Naive thymus-derived CD8-positive, alpha-beta T cell (primary cell): ENCODE data around the gene NECAB2. TPM values are rescaled to one million over a fixed set of nuclear protein-coding genes. Genes with fewer than 3 reads are reported as not detected.

Source experiments
- ATAC-seq, 2 donors: fragments of 150-1000 bp; cut with Tn5 transposase in 1 of 2; sonication (Bioruptor Pico), chemical (Tn5 transposase) in 1 of 2; 1 replicate in 1 of 2; 2 replicates in 1 of 2; pipeline ENCODE4 v1.10.0; 2021; ENCODE audit warnings: mild to moderate bottlenecking in 2 of 2, moderate library complexity in 2 of 2
- POLR2A ChIA-PET: fragments of 350-600 bp; sonication (Branson Sonifier 250); formaldehyde crosslinking; loops from one replicate; lab custom pipeline; 2021; ENCODE audit warnings: antibody characterized with exemption; lab: Charles Lee
- DNase-seq, 10 donors: peaks; one replicate each; pipeline versions ENCODE4 v3.0.0 to v3.0.0-alpha.2; 2020 to 2022
- H3K27ac Mint-ChIP-seq, 10 donors: one replicate each; pipeline ENCODE4 v1.8.0; 2020 to 2022; ENCODE audit warnings: mild to moderate bottlenecking in 10 of 10, mixed read lengths in 10 of 10, moderate library complexity in 4 of 10, inconsistent platforms in 1 of 10
- H3K27me3 Mint-ChIP-seq, 5 donors: one replicate each; pipeline ENCODE4 v1.8.0; 2021 to 2022; ENCODE audit warnings: mixed read lengths in 5 of 5
- H3K36me3 Mint-ChIP-seq, 3 donors: one replicate each; pipeline ENCODE4 v1.8.0; 2020 to 2022; ENCODE audit warnings: mixed read lengths in 3 of 3, mild to moderate bottlenecking in 2 of 3, inconsistent platforms in 1 of 3
- H3K4me1 Mint-ChIP-seq, 4 donors: one replicate each; pipeline ENCODE4 v1.8.0; 2021 to 2022; ENCODE audit warnings: mixed read lengths in 4 of 4
- H3K4me3 Mint-ChIP-seq, 10 donors: one replicate each; pipeline ENCODE4 v1.8.0; 2020 to 2022; ENCODE audit warnings: mild to moderate bottlenecking in 10 of 10, mixed read lengths in 10 of 10, moderate library complexity in 6 of 10, inconsistent platforms in 1 of 10
- H3K9me3 Mint-ChIP-seq, 9 donors: one replicate each; pipeline ENCODE4 v1.8.0; 2020 to 2022; ENCODE audit warnings: mixed read lengths in 9 of 9, mild to moderate bottlenecking in 3 of 9, inconsistent platforms in 1 of 9, moderate library complexity in 1 of 9
- polyA plus RNA-seq, 3 donors: library from polyadenylated mRNA; unstranded; fragments of 300-500 nt; fragmentation: Illumina TruSeq; gene quantifications; one replicate each; pipeline ENCODE4 v1.2.3, GENCODE V29; 2021
- total RNA-seq, 8 experiments: library from RNA in 2 of 8; stranded (reverse) in 2 of 8; gene quantifications; one replicate each; pipeline ENCODE4 v1.2.3 and lab custom pipeline; 2021 to 2026

Gene NECAB2
- total and polyA plus RNA-seq, 5 experiments from 2014 or later: not detected

DNA sequence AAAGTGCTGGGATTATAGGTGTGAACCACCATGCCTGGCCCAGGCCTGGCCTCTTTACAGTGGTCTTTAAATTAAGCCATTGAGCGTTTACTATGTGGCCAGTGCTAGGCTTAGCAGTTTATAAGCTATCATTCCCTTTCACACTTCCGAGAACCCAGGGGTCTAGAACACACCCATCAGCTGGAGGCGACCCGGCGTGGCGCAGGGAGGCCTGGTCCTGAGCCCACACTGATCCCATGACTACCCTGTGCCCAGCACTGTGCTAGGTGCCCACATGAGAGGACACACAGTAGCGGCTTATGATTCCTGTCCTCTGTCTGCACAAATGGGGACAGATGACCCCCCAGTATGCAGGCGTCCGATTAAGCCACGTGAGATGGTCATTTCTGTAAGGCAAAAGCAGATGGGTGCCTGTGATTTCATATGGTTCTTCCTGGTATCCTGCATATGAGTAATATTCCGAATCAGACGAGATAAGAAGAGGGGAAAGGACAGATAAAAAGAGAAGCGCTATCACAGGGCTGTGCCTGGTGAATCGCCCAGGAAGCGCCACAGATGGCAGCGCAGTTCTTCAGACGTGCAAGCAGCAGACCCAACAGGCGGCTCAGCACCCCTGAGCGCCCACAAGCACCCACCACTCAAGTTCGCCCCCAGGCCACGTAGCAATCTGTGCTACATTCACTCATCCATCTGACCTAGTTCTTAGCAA, 9.8 kb upstream of the NECAB2 start:
- Mint-ChIP-seq H3K4me1 (peaks cover 4 to 10% (median 8%) of the 10 kb centered on the region in 4 donors), H3K27me3 (peaks cover 2 to 27% (median 12%) of the 10 kb centered on the region in 5 donors), H3K27ac (no peak overlapping the region), H3K4me3 (no peak overlapping the region), H3K9me3 (no peaks in the 10 kb centered on the region), H3K36me3 (no peaks in the 10 kb centered on the region)
- POLR2A ChIA-PET: no interaction called here
- ATAC-seq: no peak
- no peak for DNase-seq

DNA sequence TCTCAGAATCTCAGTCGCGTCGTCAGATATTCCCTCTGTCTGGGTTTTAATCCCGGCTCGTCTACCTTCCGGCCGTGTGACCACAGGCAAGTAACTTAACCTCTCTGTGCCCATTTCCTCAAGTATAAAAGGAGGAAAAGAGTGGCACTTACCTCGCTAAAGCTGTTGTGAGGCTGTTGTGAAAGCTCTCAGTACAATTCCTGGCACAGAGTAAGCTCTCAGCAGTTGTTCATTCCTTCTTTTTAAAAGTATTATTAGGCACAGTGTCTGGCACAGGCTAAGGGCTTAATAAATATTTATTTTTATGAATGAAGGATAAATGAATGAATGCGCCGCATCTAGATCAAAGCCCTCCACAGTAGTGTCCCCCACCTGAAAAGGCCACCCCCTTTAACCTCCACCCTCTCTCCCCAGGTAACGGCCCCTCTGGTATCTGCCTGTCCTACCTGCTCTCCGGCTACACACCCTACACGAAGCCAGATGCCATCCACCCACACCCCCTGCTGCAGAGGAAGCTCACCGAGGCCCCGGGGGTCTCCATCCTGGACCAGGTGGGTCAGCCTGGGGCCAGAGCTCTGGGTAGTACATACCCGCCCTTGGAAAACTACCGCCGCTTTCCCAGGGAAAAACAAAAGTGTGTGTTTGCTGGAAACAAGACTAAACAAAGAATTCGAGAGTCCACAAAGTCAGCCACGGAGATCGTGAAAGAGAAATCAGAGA, 9.0 kb upstream of the NECAB2 start:
- Mint-ChIP-seq H3K27me3 (peaks cover under 1 to 26% (median 10%) of the 10 kb centered on the region in 5 donors), H3K36me3 (no peaks in the 10 kb centered on the region), H3K27ac (peak overlapping the region in 1 of 10 donors; percentile 53), H3K9me3 (no peaks in the 10 kb centered on the region), H3K4me3 (no peak overlapping the region), H3K4me1 (peaks cover 4 to 8% (median 5%) of the 10 kb centered on the region in 4 donors)
- peak in 1 of 10 donors; percentile 53 for DNase-seq
- POLR2A ChIA-PET: no interaction called here
- no peak for ATAC-seq

- POLR2A ChIA-PET: no interaction called here
- DNase-seq: no peak
- Mint-ChIP-seq H3K36me3 (no peaks in the 10 kb centered on the region), H3K9me3 (no peaks in the 10 kb centered on the region), H3K4me3 (peak overlapping the region in 1 of 10 donors; percentile 6), H3K27ac (no peak overlapping the region), H3K4me1 (no peaks in the 10 kb centered on the region), H3K27me3 (peaks cover 0 to 17% (median 2%) of the 10 kb centered on the region in 5 donors)
- no peak for ATAC-seq
These were observed 8.2 kb upstream of the NECAB2 start for GRCh38 chr16:83959656-83960434.

DNA sequence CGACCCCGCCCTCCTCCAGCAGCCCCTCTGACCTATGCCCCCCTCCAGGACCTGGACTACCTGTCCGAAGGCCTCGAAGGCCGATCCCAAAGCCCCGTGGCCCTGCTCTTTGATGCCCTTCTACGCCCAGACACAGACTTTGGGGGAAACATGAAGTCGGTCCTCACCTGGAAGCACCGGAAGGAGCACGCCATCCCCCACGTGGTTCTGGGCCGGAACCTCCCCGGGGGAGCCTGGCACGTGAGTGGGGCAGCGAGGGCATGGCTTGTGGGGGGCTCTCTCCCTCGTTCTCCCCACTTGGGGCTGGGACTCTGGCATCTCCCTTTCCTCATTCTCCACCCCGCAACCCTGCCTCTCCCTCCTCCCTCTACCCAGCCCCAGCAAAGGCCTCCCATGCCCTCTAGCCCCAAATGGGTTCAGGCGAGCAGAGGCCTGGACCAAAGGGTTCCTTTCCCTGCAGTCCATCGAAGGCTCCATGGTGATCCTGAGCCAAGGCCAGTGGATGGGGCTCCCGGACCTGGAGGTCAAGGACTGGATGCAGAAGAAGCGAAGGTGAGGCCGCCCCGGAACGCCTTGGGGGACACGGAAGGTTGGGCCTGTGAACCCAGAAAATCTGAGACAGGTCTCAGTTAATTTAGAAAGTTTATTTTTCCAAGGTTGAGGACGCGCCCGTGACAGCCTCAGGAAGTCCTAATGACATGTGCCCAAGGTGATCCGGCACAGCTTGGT, 7.4 kb upstream of the NECAB2 start:
- Mint-ChIP-seq H3K27ac (no peak overlapping the region), H3K27me3 (peaks cover 0 to 10% (median 0%) of the 10 kb centered on the region in 5 donors)

GRCh38 chr16:83961591-83961990, 6.5 kb upstream of the NECAB2 start:
- H3K4me3 Mint-ChIP-seq: no peak overlapping the region
- no peak for DNase-seq
- no peak for ATAC-seq
- H3K27me3 Mint-ChIP-seq: peaks cover 0 to 4% (median 0%) of the 10 kb centered on the region in 5 donors
- H3K9me3 Mint-ChIP-seq: no peaks in the 10 kb centered on the region
- no peak overlapping the region for H3K27ac Mint-ChIP-seq
- POLR2A ChIA-PET: no interaction called here
- H3K36me3 Mint-ChIP-seq: no peaks in the 10 kb centered on the region
- H3K4me1 Mint-ChIP-seq: no peaks in the 10 kb centered on the region

More for the DNA sequence above, 7.4 kb upstream of the NECAB2 start:
- H3K4me1 Mint-ChIP-seq: no peaks in the 10 kb centered on the region
- POLR2A ChIA-PET: no interaction called here
- H3K36me3 Mint-ChIP-seq: no peaks in the 10 kb centered on the region
- H3K9me3 Mint-ChIP-seq: no peaks in the 10 kb centered on the region
- ATAC-seq (no peak), DNase-seq (no peak)
- H3K4me3 Mint-ChIP-seq: no peak overlapping the region

- H3K27ac Mint-ChIP-seq: no peak overlapping the region
- H3K9me3 Mint-ChIP-seq: peaks cover 0 to 2% (median 0%) of the 10 kb centered on the region in 9 donors
- peaks cover 1 to 6% (median 3%) of the 10 kb centered on the region in 4 donors for H3K4me1 Mint-ChIP-seq
- DNase-seq (no peak), ATAC-seq (no peak)
- H3K27me3 Mint-ChIP-seq: peaks cover 1 to 9% (median 4%) of the 10 kb centered on the region in 5 donors
- POLR2A ChIA-PET: no interaction called here
- peaks cover 0 to 2% (median 0%) of the 10 kb centered on the region in 3 donors for H3K36me3 Mint-ChIP-seq
- H3K4me3 Mint-ChIP-seq: no peak overlapping the region
These were observed 4.5 kb upstream of the NECAB2 start for GRCh38 chr16:83963277-83964119.

- H3K27me3 Mint-ChIP-seq: peaks cover 4 to 18% (median 7%) of the 10 kb centered on the region in 5 donors
- POLR2A ChIA-PET: interaction anchor here (0.6 kb wide), 1 partner anchor 394 kb away, joined by 3 read pairs; no protein-coding TSS in a partner anchor
- peaks cover 0 to 2% (median 0%) of the 10 kb centered on the region in 9 donors for H3K9me3 Mint-ChIP-seq
- no peak overlapping the region for H3K4me3 Mint-ChIP-seq
- H3K36me3 Mint-ChIP-seq: peaks cover 0 to 3% (median 0%) of the 10 kb centered on the region in 3 donors
- no peak for DNase-seq
- no peak for ATAC-seq
- H3K27ac Mint-ChIP-seq: no peak overlapping the region
- peaks cover 3 to 9% (median 5%) of the 10 kb centered on the region in 4 donors for H3K4me1 Mint-ChIP-seq
These were observed 3.2 kb upstream of the NECAB2 start for GRCh38 chr16:83964684-83965443.

- Mint-ChIP-seq H3K27ac (no peak overlapping the region), H3K36me3 (peaks cover 0 to 3% (median 0%) of the 10 kb centered on the region in 3 donors), H3K9me3 (peaks cover 0 to 2% (median 0%) of the 10 kb centered on the region in 9 donors), H3K4me1 (peaks cover 3 to 11% (median 5%) of the 10 kb centered on the region in 4 donors), H3K4me3 (no peak overlapping the region), H3K27me3 (peaks cover 5 to 23% (median 9%) of the 10 kb centered on the region in 5 donors)
- no peak for ATAC-seq
- POLR2A ChIA-PET: interaction anchor here (0.6 kb wide), 1 partner anchor 393 kb away, joined by 3 read pairs; no protein-coding TSS in a partner anchor
- DNase-seq: no peak
These were observed 2.4 kb upstream of the NECAB2 start for GRCh38 chr16:83965444-83966152.

GRCh38 chr16:83966153-83966696, 1.8 kb upstream of the NECAB2 start:
- DNase-seq: no peak
- Mint-ChIP-seq H3K4me1 (peaks cover 3 to 11% (median 5%) of the 10 kb centered on the region in 4 donors), H3K4me3 (no peak overlapping the region), H3K36me3 (peaks cover 0 to 3% (median 0%) of the 10 kb centered on the region in 3 donors), H3K27me3 (peaks cover 5 to 27% (median 9%) of the 10 kb centered on the region in 5 donors), H3K27ac (peak overlapping the region in 1 of 10 donors; percentile 5), H3K9me3 (peaks cover 0 to 2% (median 0%) of the 10 kb centered on the region in 9 donors)
- POLR2A ChIA-PET: no interaction called here
- no peak for ATAC-seq

DNA sequence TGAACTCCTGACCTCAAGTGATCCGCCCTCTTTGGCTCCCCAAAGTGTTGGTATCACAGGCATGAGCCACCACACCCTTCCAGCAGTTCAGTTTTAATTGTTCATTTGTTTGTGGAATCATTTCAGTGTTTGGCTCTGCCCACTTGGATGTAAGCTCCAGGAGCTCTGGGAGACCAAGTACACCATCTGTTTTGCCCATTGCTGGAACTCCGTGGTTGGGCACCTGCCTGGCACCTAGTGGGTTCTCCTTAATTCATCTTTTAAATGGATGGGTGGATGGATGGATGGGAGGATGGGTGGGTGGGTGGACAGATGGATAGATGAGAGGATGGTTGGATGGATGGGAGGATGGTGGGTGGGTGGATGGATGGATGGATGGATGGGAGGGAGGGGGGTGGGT, 953 bp upstream of the NECAB2 start:
- H3K9me3 Mint-ChIP-seq: peaks cover 0 to 2% (median 0%) of the 10 kb centered on the region in 9 donors
- peaks cover 0 to 3% (median 0%) of the 10 kb centered on the region in 3 donors for H3K36me3 Mint-ChIP-seq
- H3K4me1 Mint-ChIP-seq: peaks cover 3 to 11% (median 5%) of the 10 kb centered on the region in 4 donors
- ATAC-seq (no peak), DNase-seq (no peak)
- POLR2A ChIA-PET: no interaction called here
- peak overlapping the region in 2 of 10 donors; percentile 6 to 18 for H3K4me3 Mint-ChIP-seq
- no peak overlapping the region for H3K27ac Mint-ChIP-seq
- peaks cover 5 to 35% (median 9%) of the 10 kb centered on the region in 5 donors for H3K27me3 Mint-ChIP-seq
